ENCODE data around the gene LEP. TPM values are rescaled to one million over a fixed set of nuclear protein-coding genes. Genes with fewer than 3 reads are reported as not detected.

Gene LEP
- total RNA-seq: not detected in 2 replicates

GRCh38 chr7:128240696-128241386, at the start of gene LEP:
TSS of gene LEP (plus strand) at chr7:128241278. CDS start at chr7:128252019, 10,741 bp downstream.
- no peak for DNase-seq (ENCODE audit: low read depth)

- DNase-seq (ENCODE audit: low read depth): no peak
Measured at GRCh38 chr7:128192497-128193142, 48.5 kb upstream of the LEP start.

GRCh38 chr7:128194533-128195282, 46.4 kb upstream of the LEP start:
- DNase-seq (ENCODE audit: low read depth): no peak

GRCh38 chr7:128197589-128197988, 43.5 kb upstream of the LEP start:
- no peak for DNase-seq (ENCODE audit: low read depth)

- no peak for DNase-seq (ENCODE audit: low read depth)
Measured at GRCh38 chr7:128197989-128198580, 43.0 kb upstream of the LEP start.

- DNase-seq (ENCODE audit: low read depth): no peak
Measured at GRCh38 chr7:128200376-128200775, 40.7 kb upstream of the LEP start.

- no peak for DNase-seq (ENCODE audit: low read depth)
Measured at GRCh38 chr7:128201067-128201689, 39.9 kb upstream of the LEP start.

GRCh38 chr7:128201690-128202085, 39.4 kb upstream of the LEP start:
- DNase-seq (ENCODE audit: low read depth): no peak

- no peak for DNase-seq (ENCODE audit: low read depth)
Measured at GRCh38 chr7:128202287-128202957, 38.7 kb upstream of the LEP start.

GRCh38 chr7:128203047-128203491, 38.0 kb upstream of the LEP start:
- DNase-seq (ENCODE audit: low read depth): no peak

- no peak for DNase-seq (ENCODE audit: low read depth)
Measured at GRCh38 chr7:128203710-128204214, 37.3 kb upstream of the LEP start.

GRCh38 chr7:128204455-128204854, 36.6 kb upstream of the LEP start:
- DNase-seq (ENCODE audit: low read depth): no peak

- no peak for DNase-seq (ENCODE audit: low read depth)
Measured at GRCh38 chr7:128205068-128205467, 36.0 kb upstream of the LEP start.

GRCh38 chr7:128206017-128206746, 34.9 kb upstream of the LEP start:
- DNase-seq (ENCODE audit: low read depth): no peak

- no peak for DNase-seq (ENCODE audit: low read depth)
Measured at GRCh38 chr7:128206747-128207500, 34.2 kb upstream of the LEP start.

GRCh38 chr7:128207609-128208008, 33.5 kb upstream of the LEP start:
- no peak for DNase-seq (ENCODE audit: low read depth)

- DNase-seq (ENCODE audit: low read depth): peak; percentile 59
Measured at GRCh38 chr7:128209229-128210035, 31.6 kb upstream of the LEP start.

- no peak for DNase-seq (ENCODE audit: low read depth)
Measured at GRCh38 chr7:128210036-128210347, 31.1 kb upstream of the LEP start.
